CD4-positive, alpha-beta T cell (primary cell): ENCODE measurements around the gene SAMD4A. TPM values are rescaled to one million over a fixed set of nuclear protein-coding genes. Genes with fewer than 3 reads are reported as not detected.

Source experiments
- ATAC-seq: fragments of 200-7000 bp; cut with Tn5 transposase; one replicate; pipeline ENCODE4 v1.10.0; 2022; ENCODE audit warnings: mild to moderate bottlenecking; ENCODE audit not compliant: poor library complexity
- CTCF ChIA-PET: fragments of 350-600 bp; sonication (Branson Sonifier 250); formaldehyde crosslinking; loops from one replicate; lab custom pipeline; 2021; ENCODE audit warnings: antibody characterized with exemption, inconsistent platforms; lab: Charles Lee
- POLR2A ChIA-PET: fragments of 350-600 bp; sonication (Branson Sonifier 250); formaldehyde crosslinking; loops from one replicate; lab custom pipeline; 2021; ENCODE audit warnings: antibody characterized with exemption, inconsistent platforms; lab: Charles Lee
- DNase-seq, 14 experiments: peaks; one replicate each; pipeline ENCODE4 v3.0.0-alpha.2; 2013 to 2020; ENCODE audit warnings: mixed read lengths in 2 of 14
- H3K27ac ChIP-seq, 2 donors: one replicate each; pipeline versions ENCODE4 v1.5.1 to v1.7.0; 2013; ENCODE audit warnings: low read length in 2 of 2, low read depth in 1 of 2, mild to moderate bottlenecking in 1 of 2
- H3K27me3 ChIP-seq, 2 experiments: 1 replicate in 1 of 2; 2 replicates in 1 of 2; pipeline versions ENCODE4 v1.6.1 to v1.7.0; 2013; ENCODE audit warnings: low read length in 2 of 2, control low read depth in 1 of 2, mild to moderate bottlenecking in 1 of 2, moderate library complexity in 1 of 2; ENCODE audit not compliant: insufficient read depth in 2 of 2, control insufficient read depth in 1 of 2
- H3K36me3 ChIP-seq: one replicate; pipeline ENCODE4 v1.6.1; 2013; ENCODE audit warnings: low read length, control low read depth; ENCODE audit not compliant: insufficient read depth
- H3K4me1 ChIP-seq: one replicate; pipeline ENCODE4 v1.6.1; 2013; ENCODE audit warnings: low read length, control low read depth; ENCODE audit not compliant: insufficient read depth
- H3K4me3 ChIP-seq: one replicate; pipeline ENCODE4 v1.5.1; 2013; ENCODE audit warnings: mild to moderate bottlenecking, low read length, moderate library complexity
- H3K9me3 ChIP-seq, 2 experiments: 1 replicate in 1 of 2; 2 replicates in 1 of 2; pipeline versions ENCODE4 v1.6.1 to v1.7.0; 2013; ENCODE audit warnings: low read length in 2 of 2, mild to moderate bottlenecking in 2 of 2, control low read depth in 1 of 2, moderate library complexity in 1 of 2; ENCODE audit not compliant: control insufficient read depth in 1 of 2, insufficient read depth in 1 of 2
- H3K27ac Mint-ChIP-seq: one replicate; pipeline ENCODE4 v1.8.0; 2020; ENCODE audit warnings: mixed read lengths
- H3K27me3 Mint-ChIP-seq: one replicate; pipeline ENCODE4 v1.8.0; 2021; ENCODE audit warnings: mixed read lengths
- H3K36me3 Mint-ChIP-seq: one replicate; pipeline ENCODE4 v1.8.0; 2021; ENCODE audit warnings: low read depth, mixed read lengths
- H3K4me1 Mint-ChIP-seq: one replicate; pipeline ENCODE4 v1.8.0; 2021; ENCODE audit warnings: low read depth, mixed read lengths
- H3K4me3 Mint-ChIP-seq: one replicate; pipeline ENCODE4 v1.8.0; 2020; ENCODE audit warnings: mild to moderate bottlenecking, mixed read lengths
- H3K9me3 Mint-ChIP-seq: one replicate; pipeline ENCODE4 v1.8.0; 2020; ENCODE audit warnings: mixed read lengths
- intact Hi-C, 2 experiments: fragments of 100-400 bp; cut with DNase I in 1 of 2; cut with micrococcal nuclease in 1 of 2; formaldehyde crosslinking; loops; one replicate each; pipeline versions ENCODE4 v1.15.1 to v1.9.0; 2023 to 2025; cut with DNase I, micrococcal nuclease
- total RNA-seq, 174 experiments: library from RNA in 2 of 174; stranded (reverse) in 2 of 174; gene quantifications; one replicate each; pipeline ENCODE4 v1.2.3 and lab custom pipeline; 2021 to 2026
- TF ChIP-seq, protein P1 (sequence below): fragments of 200-600 bp; IDR thresholded peaks from one replicate; pipeline ENCODE4 v1.8.0; 2022; ENCODE audit warnings: antibody characterized with exemption, mild to moderate bottlenecking

SAMD4A gene
- total RNA-seq, 2 experiments from 2014 or later, result 1.9 to 2.3 TPM

DNA sequence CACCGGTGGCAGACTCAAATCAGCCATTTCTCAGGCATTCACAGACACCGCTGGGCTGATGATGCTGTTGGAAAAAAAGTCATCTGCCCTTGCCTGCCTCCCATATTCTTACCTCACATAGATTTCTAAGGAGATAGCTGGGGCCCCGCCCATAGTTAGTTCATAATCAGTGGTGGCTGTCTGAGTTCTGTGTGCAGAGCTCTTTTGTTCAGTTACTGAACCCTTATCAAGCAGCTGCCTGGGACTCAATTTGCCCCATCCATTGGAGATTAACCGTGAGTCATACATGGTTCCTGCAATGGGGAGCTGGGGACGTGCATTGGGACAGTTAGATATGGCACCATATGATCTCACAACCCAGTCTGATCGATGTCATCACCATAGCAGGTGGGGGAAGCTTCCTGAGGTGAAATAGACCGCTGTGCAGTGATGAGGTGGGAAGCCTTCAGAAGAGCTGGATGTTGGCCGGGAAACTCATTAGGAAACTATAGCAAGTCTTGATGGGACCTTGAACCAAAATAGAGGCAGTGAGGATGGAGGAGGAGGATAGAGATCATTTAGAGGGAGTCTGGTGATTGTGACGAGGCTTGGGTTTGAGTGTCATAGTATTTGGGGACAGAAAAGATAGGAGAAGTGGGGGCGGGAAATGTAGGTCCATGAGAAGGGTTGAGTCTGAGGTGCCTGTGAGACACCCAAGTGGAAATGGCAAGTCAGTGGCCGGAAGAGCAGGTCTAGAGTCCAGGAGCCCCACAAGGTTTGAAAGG lies 187.9 kb downstream of the SAMD4A start:
- no peak overlapping the region for H3K27ac Mint-ChIP-seq
- H3K36me3 Mint-ChIP-seq, result no peaks in the 10 kb centered on the region
- no peaks in the 10 kb centered on the region for H3K27me3 Mint-ChIP-seq
- H3K27ac ChIP-seq, result no peak overlapping the region
- TF ChIP-seq, protein P1, sequence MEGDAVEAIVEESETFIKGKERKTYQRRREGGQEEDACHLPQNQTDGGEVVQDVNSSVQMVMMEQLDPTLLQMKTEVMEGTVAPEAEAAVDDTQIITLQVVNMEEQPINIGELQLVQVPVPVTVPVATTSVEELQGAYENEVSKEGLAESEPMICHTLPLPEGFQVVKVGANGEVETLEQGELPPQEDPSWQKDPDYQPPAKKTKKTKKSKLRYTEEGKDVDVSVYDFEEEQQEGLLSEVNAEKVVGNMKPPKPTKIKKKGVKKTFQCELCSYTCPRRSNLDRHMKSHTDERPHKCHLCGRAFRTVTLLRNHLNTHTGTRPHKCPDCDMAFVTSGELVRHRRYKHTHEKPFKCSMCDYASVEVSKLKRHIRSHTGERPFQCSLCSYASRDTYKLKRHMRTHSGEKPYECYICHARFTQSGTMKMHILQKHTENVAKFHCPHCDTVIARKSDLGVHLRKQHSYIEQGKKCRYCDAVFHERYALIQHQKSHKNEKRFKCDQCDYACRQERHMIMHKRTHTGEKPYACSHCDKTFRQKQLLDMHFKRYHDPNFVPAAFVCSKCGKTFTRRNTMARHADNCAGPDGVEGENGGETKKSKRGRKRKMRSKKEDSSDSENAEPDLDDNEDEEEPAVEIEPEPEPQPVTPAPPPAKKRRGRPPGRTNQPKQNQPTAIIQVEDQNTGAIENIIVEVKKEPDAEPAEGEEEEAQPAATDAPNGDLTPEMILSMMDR, result no peak
- DNase-seq (no peak), ATAC-seq (no peak)
- POLR2A ChIA-PET, result no interaction called here
- peaks cover 6% of the 10 kb centered on the region for H3K4me1 ChIP-seq
- intact Hi-C loops, result loop anchor here in 1 of 2 experiments (5.0 kb wide), 1 partner anchor 58 kb away; no protein-coding TSS in a partner anchor
- CTCF ChIA-PET, result no interaction called here
- H3K4me3 Mint-ChIP-seq, result no peak overlapping the region
- no peak overlapping the region for H3K4me3 ChIP-seq
- H3K9me3 Mint-ChIP-seq, result no peaks in the 10 kb centered on the region
- peaks cover 11% of the 10 kb centered on the region for H3K4me1 Mint-ChIP-seq
- no peaks in the 10 kb centered on the region for H3K36me3 ChIP-seq
- H3K27me3 ChIP-seq, result no peaks in the 10 kb centered on the region
- H3K9me3 ChIP-seq, result no peaks in the 10 kb centered on the region

DNA sequence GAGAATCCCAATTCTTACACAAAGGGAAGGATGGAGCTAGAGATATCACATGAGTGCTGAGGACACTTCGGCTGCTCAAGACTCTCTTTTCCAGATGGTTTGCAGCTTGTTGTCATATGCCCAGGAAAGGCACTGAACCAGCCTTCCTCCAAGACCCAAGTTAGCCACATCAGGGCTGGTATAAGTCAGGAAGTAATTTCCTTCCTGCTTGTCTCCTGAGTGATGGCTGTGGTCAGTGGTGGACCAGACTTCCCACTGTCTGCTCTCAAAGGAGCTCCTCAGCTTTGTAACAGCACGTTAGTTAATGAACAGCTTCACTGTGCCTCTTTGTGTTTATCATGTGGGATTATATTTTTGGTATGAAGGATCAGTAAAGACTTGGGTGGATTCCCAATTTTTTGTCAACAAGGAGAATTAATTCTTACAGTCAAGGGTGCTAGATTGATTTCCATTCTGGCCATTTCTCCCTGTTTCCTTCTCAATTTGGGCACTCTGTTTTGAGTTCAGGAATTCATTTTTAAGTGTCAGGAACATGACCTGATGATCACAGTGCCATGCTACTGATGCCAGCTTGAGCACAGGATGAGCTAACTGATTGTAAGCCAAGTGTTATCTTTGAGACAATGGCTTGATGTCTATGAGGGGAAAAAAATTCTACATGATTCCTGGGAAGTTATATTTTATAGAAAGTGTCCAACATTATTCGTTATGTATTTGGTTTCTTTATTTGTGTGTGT lies 189.9 kb downstream of the SAMD4A start:
- intact Hi-C loops, result loop anchor here in 1 of 2 experiments (5.0 kb wide), 1 partner anchor 60 kb away; no protein-coding TSS in a partner anchor
- Mint-ChIP-seq H3K4me1 (peaks cover 11% of the 10 kb centered on the region), H3K27ac (no peak overlapping the region), H3K9me3 (no peaks in the 10 kb centered on the region), H3K27me3 (no peaks in the 10 kb centered on the region), H3K36me3 (no peaks in the 10 kb centered on the region), H3K4me3 (no peak overlapping the region)
- ChIA-PET POLR2A (no interaction called here), CTCF (interaction anchor here (0.5 kb wide), 1 partner anchor 56 kb away, joined by 3 read pairs; no protein-coding TSS in a partner anchor)
- TF ChIP-seq, protein P1, result no peak
- H3K27me3 ChIP-seq, result no peaks in the 10 kb centered on the region
- no peak overlapping the region for H3K4me3 ChIP-seq
- H3K27ac ChIP-seq, result no peak overlapping the region
- H3K9me3 ChIP-seq, result no peaks in the 10 kb centered on the region
- DNase-seq (no peak), ATAC-seq (no peak)
- H3K4me1 ChIP-seq, result peaks cover 6% of the 10 kb centered on the region
- H3K36me3 ChIP-seq, result no peaks in the 10 kb centered on the region

DNA sequence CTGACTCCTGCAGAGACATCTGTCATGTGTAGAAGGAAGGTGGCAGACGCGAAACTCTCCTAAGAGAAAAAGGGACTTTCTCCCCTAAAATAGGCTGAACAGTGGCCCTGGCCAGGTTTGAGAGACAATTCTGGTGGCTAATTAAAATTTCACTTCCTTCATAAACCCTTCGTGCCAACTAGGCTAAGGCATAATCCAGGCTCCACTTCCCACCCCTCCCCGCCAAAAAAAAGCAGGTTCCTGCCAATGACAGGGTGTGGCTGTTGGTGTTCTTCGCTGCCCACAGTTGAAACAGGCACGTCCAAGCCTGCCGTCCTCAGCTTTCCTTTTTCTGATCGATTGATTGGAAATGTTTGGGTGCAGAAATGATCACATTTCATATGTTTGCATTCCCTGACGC lies 191.1 kb downstream of the SAMD4A start:
- Histone ChIP-seq H3K27ac (no peak overlapping the region), H3K4me1 (peaks cover 6% of the 10 kb centered on the region), H3K4me3 (no peak overlapping the region), H3K27me3 (no peaks in the 10 kb centered on the region), H3K9me3 (no peaks in the 10 kb centered on the region), H3K36me3 (no peaks in the 10 kb centered on the region)
- H3K27ac Mint-ChIP-seq, result no peak overlapping the region
- no peaks in the 10 kb centered on the region for H3K27me3 Mint-ChIP-seq
- peaks cover 11% of the 10 kb centered on the region for H3K4me1 Mint-ChIP-seq
- DNase-seq, result no peak
- H3K4me3 Mint-ChIP-seq, result no peak overlapping the region
- ChIA-PET POLR2A (no interaction called here), CTCF (no interaction called here)
- no peaks in the 10 kb centered on the region for H3K36me3 Mint-ChIP-seq
- TF ChIP-seq, protein P1, result no peak
- ATAC-seq, result no peak
- intact Hi-C loops, result loop anchor here in 1 of 2 experiments (5.0 kb wide), 1 partner anchor 61 kb away; no protein-coding TSS in a partner anchor
- no peaks in the 10 kb centered on the region for H3K9me3 Mint-ChIP-seq
